ELF-1 (cell line): ENCODE measurements around the gene TSEN15.
A peak's percentile ranks its signal among the peaks of the same experiment; 100 is the strongest.

Experiments used
- DNase-seq: peaks from one replicate; pipeline ENCODE4 v3.0.0-alpha.2; 2016; ENCODE audit warnings: low read depth, low spot score

Gene TSEN15

GRCh38 chr1:184052750-184053149 is 1.2 kb downstream of the TSEN15 start:
- no peak for DNase-seq

DNA sequence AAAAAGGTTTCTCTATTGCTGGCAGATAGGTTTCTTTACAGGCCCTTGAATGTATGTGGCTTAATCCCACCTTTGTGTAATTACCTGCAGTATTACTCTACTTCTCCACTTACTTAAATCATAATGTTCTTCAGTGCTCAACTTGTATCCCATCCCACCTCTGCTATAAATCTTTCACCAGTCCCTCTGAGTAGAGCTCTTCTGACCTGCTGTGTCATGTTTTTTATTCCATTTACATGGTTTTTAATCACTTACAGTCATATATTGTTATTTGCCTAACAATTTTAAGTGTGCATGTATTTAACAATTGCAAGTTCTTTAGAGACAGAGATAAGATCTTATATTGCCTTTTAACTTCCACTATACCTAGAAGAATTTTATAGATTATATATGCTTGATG is 2.4 kb downstream of the TSEN15 start:
- DNase-seq: no peak

- peak; percentile 3 for DNase-seq
Observed at GRCh38 chr1:184056921-184057555, 5.5 kb downstream of the TSEN15 start.

GRCh38 chr1:184059887-184060286 is 8.4 kb downstream of the TSEN15 start:
- no peak for DNase-seq

GRCh38 chr1:184060316-184060715 is 8.8 kb downstream of the TSEN15 start:
- DNase-seq: no peak

DNA sequence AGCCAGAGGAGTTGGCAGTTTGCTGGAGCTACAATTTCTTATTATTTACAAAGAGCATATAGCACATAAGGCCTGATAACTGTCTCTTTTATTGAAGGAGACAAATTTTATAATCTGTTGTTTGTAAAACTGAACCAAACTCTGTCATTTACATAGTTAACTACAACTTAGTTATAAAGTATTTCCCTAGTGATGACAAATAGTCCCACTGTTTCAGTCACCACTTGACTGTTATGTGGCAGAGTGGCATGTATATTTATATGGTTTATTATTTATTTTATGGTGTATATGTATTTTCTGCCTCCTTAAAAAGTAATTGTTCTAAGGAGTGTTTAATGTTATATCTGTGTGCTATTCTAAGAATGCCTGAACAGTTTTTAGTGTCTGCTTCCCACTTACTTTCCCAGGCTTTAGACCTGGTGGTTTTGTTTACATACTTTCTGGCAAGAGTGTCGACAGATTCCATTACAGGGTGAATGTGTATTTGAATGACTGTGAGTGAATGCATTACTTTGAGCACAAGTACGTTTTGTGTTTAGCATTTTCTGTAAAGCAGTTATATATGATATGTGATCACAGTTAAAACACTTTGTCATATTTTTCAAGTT is 10.0 kb downstream of the TSEN15 start:
- no peak for DNase-seq

DNA sequence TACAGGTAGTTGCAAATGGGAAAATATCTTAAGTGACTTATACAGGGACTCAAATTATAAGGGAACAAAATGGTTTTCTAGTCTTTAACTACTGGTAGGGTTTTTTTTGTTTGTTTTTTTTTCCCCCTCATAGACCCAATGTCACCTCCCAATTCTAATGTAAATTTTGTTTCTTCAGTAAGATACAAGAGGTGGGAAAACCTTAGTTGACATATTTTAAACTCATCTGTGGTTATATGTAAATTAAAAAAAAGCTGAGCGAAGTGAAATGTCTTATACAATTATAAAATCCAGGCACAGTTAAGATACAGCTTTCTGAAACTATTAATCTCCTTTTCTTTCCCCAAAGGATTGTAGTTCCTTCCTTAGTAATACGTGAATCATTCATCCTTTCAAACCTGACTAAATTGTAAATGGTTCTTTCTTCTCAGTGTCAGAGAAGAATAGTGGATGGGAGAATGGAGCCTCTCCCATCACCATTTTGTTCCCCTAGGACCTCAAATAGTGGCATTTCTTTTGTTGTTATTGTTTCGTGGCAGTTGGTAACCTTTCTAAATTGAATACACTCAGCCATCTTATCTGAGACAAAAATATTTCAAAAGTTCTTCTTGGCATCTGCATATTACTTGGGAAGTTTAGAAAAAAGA is 11.2 kb downstream of the TSEN15 start:
- DNase-seq: no peak

- no peak for DNase-seq
Observed at GRCh38 chr1:184065559-184065958, 14.0 kb downstream of the TSEN15 start.

- DNase-seq: no peak
Observed at GRCh38 chr1:184068354-184068753, 16.8 kb downstream of the TSEN15 start.

GRCh38 chr1:184069675-184070074 is 18.1 kb downstream of the TSEN15 start:
- no peak for DNase-seq

DNA sequence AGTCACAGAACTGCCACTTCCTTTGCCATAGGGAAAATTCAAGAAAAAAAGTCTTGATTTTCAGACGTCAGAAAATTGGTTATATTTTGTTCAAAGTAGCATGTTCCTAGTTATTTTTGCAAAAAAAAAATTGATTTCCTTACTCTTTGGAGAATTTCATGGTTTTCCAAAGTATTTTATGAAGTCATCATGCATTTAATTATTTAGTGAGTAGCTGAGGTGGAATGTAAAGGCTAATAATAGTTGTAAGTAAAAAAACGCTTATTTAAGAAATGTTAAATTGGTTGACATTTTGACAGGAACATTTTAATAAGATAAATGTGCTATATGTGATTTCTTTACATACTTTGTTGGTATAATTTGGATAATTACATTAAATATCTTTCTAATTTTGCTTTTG is 20.8 kb downstream of the TSEN15 start:
- no peak for DNase-seq

DNA sequence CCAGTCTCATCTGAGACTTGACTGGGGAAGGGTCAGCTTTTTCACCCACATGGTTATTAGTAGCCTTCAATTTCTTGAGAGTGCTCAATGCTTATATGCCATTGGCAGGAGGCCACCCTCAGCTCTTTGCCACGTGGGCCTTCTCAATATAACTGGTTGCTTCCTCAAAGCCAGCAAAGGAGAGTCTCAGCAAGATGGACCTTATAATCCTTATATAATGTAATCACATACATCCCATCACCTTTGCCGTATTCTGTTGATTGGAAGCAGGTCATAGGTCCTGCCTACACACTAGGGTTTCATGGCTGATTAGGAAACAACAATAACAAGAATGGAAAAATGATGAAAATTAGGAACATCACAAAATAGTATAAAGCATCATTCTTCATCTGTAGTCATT is 22.9 kb downstream of the TSEN15 start:
- no peak for DNase-seq

- DNase-seq: peak; percentile 10
Observed at GRCh38 chr1:184075055-184076029, 23.8 kb downstream of the TSEN15 start.

GRCh38 chr1:184078564-184079249 is 27.2 kb downstream of the TSEN15 start:
- no peak for DNase-seq

- no peak for DNase-seq
Observed at GRCh38 chr1:184080309-184080708, 28.8 kb downstream of the TSEN15 start.

DNA sequence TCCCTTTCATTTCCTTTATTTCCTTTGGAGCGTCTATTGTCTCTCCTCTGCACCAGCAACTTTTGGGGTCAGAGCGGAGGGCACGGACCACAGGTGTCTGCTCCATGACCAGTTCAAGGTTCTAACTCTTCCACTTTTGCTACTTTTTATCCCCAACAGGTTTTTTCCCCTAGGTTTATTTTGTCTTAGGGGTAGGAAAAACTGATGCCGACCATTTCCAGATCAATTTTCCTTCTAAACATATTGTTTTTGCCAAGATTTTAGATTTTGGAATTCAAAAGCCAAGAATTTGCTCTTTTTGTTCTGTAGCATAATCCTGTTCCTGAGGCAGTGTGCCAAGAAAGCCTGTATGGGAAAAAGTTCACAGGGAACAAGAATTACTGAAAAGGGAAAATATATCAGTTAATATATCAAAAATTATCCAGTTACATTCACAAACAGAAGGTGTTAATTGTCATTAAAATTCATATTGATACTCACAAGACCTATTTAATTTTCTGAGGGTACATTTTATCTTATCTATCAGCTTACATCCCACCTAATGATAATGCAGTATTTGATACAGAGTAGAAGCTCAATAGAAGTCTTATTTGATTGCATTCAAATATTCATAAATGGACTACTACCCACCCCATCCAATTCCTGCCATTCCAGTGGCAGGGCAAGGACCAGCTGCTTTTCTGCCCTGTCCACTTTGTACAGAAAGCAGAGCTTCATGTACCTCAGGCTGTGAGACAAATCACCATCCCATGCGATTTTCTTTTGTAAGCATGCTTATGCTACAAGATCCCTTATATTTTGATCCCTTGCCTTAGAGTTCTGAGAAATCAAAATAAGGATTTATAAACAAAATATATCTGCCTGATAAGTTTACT is 31.2 kb downstream of the TSEN15 start:
- DNase-seq: no peak

GRCh38 chr1:184085667-184086066 is 34.1 kb downstream of the TSEN15 start:
- no peak for DNase-seq

DNA sequence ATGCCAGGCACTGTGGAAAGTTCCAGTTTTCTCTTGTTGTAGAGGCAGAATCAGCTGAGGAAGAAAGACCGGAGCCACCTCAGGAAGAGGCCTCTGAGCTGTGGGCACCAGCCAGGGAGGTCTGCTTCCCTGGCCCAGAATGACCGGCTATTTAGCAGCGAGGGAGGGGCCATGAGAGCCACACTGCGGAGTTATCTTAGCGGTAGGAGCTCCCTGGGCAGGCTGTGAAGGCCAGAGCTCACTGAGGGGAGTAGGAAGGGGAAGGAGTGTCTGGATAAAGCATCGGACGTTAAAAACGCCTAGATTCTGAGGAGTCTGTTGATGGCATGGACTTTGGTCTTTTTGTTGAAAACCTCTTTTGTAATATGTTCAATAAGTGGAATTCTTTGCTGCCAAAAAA is 36.5 kb downstream of the TSEN15 start:
- no peak for DNase-seq

- DNase-seq: no peak
Observed at GRCh38 chr1:184093071-184093470, 41.5 kb downstream of the TSEN15 start.

DNA sequence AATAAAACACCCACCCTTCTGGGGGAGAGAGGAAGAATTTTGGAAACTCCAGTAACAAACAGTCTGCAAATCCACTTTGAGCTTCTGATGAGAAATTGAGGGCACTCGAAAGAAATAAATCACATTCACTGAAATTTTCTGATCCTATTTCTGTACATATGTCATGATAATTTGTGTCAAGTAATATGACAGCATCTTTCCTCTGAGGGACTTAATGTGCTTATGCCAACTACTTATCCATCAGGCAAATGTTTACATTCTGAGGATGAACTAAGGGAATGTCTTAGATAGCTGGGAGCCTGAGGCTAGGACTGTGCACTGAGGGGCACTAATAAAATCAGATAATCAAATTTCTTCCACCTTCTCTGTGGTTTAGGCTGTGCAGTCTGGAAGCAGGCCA is 44.5 kb downstream of the TSEN15 start:
- no peak for DNase-seq
